Activated CD4-positive, alpha-beta T cell treated with anti-CD3 and anti-CD28 coated beads, Interleukin-2, amount 50 U/mL, for 4 hours (primary cell): Measurements from ENCODE around the gene ACRBP.
"Not testable (repeated sequence)": the region's sequence is repeated elsewhere in the genome, so short reads cannot be mapped to it uniquely, and the experiment has no call there.

Experiments
- DNase-seq, 2 experiments: peaks; one replicate each; pipeline ENCODE4 v3.0.0-alpha.2; 2020

The ACRBP gene

DNA sequence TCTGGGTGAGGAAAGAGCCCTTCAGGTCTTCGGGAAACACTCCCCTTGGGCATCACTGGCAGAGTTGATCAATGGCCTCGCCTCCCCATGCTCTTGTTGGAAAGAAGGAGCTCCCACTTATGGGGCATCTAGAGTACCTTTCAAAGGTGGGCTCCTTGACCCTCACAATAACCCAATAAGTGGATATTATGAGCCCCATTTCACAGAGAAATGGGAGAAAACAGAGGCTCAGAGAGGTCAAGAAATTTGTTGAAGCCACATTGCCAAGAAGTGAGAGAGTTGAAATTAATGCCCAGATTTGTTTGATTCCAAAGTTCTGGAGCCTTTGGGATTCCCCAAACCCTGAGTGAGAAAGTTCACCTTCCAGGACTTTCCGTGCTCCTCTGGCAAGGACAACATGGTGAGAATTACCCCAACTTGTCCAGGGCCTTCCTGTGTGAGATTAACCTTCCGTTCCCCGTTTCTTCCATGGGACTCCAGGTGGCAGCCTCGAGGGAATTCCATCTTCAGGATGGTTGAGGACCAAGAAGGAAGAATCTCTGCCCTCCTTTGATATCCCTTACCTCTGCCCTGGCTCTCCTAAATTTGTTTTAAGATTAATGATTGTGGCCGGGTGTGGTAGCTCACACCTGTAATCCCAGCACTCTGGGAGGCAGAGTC lies 32.6 kb downstream of the ACRBP start:
- no peak for DNase-seq

DNA sequence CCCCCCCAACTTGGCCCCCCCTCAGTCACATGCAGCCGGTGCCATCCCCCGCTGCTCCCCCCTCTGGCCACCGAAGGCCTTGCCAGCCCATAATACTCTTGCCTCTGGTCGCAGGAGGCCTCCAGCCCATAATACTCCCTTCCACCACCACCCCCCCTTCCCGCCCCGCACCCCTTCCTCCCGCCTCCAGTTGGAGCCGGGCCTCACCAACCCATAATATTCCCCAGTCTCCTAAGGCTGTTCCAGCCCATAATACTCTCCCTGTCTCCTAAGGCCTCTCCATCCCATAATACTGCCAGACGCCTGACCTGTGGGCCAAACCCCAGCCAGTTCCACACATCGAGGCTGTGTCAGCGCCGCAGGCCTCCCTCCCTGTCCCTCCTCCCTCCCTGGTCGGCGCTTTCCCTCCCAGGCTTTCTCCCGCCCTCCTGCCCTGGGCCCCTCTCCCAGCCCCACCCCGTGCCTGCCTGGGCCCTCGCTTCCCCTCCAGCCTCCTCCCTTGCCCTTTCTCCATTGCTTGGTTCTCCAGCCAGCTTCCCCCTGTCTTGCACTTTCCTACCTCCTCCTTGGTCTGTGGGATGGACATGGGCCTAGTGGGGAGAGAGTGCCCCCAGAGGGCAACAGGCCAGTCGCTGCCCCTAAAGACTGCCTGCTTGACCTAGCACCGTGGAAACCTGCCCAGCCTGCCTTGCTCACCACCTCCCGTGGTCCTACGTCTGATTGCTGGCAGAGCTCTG lies 33.3 kb downstream of the ACRBP start:
- no peak for DNase-seq

DNA sequence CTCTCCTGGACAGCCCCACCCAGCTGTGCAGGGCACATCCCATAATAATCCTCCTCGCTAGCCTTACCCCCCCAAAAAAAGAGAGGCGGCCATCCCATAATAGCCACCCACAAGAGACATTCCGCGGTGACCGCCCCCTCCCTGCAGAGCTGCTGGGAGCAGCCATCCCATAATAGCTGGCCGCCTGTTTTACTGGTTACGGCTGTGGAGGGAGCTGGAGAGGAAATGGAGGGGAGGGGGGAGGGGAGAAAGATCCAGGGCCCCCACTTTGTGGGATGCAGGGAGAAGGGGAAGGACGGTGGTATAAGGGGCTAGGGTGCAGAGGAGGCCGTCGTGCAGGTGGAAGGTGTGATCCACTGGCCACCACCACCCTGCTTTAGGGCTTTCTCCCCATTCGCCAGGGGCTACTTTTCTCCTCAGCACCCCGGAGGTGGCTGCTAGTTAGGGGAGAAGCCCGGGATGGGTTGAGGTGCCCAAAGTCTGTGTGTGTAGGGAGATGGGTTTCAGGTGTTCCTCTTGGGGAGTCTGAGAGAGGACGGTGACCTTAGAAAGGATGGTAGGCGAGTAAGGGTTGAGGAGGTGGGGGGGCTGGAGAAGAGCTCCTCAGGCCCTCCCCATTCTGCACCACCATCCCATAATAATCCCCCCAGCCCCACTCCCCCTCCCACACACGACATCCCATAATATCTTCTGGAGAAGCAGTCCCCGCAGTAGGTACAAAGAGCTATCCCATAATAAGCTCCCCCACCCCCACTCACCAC lies 34.0 kb downstream of the ACRBP start:
- DNase-seq = no peak

DNA sequence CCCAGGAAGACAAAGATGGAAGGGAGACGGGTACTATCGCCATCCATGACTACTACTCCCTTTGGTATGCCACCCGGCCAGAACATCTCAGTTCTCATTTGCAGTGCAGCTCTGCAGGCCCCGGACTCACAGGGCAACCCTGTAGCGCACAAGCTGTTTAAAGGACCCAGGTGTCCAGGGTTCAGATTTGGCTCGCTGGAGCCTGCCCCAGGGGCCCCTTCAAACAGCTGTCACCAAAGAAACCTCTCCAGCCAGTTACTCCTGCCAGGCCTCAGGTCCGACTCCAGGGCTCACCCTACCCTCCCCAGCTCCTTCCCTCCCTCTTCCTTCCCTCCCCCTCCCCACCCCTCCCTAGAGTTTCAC lies 34.6 kb downstream of the ACRBP start:
- DNase-seq = no peak

DNA sequence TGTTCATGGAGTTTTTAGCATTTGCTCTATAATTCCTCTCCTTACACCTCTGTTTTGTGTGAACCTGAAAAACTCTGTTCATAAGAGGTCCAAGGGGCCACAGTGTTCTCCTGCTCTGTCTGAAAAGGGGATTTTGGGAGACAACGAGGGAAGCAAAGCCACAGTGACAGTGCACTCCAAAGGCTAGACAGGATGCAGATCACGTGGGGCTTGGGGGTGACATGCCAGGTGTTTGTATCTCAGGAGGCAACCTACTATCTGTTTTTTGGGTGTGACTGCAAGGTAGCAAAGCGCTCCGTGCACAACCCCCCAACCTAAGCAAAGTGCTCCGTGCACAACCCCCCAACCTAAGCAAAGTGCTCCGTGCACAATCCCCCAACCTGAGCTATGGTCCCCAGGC lies 35.0 kb downstream of the ACRBP start:
- no peak for DNase-seq

DNA sequence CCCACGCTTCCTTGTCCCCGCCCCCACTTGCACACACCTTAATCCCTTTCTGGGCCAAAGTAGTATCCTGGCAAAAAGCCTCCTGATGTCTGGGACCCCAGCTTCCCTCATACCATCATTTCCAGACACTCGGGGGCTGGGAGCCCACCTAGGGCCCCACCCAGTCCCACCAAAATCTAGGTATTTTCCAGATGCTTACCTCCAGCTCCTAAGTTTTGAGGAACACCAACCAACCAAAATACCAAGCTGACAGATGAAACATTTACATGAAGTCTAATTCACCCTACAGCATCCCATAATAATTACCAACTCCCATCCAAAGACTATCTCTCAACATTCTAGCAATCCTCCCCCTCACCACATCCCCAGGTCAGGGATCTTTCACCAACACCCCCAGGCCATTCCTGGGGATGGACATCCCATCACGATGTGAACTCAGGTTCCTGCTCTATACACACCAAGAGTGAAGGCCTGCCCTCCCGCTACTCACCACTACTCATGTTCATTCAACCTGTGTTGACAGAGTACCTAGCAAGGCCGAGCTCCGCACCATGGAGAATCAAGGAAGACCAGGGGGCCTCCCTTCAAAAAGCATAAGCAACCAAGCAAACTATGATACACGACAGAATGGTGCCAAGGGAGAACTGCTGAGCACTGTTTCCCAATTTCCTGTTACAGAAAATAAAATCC lies 38.5 kb downstream of the ACRBP start:
- DNase-seq = no peak

DNA sequence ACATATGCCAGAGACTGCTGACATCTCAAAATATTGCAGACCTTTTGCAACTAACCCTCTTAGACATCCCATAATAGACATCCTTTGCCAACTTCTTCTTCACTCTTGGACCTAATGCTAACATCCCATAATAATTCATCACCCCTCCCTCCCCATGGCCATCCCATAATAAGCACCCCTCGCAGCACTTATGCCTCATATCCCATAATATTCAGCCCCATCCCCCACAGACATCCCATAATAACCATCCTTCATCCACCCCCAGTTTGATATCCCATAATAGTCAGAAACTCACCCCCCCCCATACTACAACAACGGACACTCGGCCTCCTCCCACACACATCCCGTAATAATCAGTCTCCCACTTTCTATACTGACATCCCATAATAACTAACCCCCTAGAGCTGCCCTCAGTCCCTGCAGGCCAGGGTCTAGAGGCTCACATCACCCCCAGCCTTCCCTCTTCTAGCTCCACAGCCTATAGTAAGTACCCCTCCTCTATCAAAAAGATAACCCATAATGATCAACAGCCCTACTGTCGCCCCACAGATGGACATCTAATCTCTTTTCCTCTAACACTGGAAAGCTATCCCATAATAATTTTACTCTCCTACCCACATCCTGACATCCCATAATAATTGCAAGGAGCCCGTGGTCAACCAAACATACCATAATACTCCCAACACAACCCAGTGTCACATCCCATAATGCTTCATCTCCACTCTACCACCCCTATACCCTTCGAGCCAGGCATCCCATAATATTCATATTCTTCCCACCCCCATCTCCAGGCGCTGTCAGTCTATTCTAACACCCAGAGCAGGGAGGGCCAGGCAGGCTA lies 39.3 kb downstream of the ACRBP start:
- DNase-seq = peak in 1 of 2 experiments; percentile 56

DNA sequence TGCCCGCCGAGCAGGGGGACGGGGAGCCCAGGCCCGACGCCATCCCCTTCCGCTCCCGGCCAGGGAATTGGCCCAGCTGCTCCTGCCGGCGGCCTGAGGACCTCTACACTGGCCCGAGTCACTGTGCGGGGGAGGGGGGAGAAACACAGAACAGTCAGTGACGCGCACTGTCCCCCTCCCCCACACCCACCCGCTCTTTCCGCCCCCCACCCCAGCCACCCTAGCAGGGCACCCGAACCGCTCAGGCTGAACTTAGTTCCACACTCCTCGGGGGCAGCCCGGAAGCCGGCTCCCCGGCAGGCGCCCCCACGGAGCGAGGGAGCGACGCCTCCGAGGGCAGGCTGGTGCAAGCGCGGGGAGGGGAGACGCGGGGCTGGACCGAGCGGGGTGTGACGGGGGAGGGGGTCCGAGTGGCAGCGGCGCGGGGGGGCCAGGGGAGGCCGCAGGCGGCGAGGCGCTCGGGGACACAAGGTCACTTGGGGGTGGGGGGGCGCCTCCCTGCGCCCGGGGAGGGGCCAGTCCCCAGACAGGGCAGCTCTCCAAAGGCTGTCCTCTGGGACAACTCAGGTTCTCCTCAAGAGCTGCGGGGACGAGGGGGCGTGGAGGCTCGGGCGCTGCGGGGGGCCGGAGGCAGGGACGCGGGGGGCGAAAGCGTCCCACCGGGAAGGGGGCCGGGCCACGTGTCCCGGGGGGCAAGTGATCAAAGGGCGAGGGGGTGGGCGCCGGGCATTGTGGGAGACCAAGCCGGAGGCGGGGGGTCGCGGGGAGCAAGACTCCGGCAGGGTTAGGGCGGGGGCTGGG lies 40.7 kb downstream of the ACRBP start:
- DNase-seq = peak; percentile 72 to 73

DNA sequence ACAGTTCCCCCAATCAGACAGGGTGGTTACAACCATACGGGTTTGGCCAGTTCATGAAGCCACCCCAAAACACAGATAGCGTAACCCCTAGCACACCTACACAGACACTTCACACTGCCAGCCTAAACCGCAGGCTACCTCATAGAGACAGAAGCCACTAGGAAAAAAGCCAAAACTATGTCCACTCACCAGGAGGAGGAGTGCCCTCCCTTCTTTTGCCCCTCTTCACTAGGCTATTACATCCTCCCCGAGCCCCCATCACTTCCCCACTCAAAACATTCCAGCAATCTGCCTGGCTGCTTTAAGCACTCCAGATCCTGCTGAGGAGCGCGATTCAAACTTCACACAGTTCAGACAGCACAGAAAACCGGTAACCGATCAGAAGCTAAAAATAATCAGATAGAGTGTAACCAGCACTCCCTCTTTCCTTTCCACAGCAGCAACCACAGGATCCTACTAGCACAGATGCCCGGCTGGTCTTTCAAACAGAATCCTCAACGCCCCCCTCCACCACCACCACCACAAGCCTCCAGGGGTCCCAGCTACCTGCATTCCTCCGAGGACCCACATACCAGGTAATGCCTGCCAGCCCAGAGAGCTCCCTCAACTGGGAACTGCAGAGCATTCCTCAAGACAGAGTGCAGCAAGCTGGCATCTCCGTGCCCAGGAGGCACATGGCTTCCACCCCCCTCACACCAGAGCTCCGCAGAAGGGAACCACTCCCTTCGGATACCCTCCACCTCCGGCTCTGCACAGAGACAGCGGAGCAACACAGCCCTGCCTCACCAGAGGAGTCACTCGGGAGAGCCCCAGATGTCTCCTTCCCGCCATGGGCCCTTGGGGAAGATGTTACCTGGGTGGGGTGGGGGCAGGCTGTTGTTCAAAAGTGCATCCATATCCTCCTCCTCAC lies 41.6 kb downstream of the ACRBP start:
- DNase-seq = peak; percentile 49 to 54

DNA sequence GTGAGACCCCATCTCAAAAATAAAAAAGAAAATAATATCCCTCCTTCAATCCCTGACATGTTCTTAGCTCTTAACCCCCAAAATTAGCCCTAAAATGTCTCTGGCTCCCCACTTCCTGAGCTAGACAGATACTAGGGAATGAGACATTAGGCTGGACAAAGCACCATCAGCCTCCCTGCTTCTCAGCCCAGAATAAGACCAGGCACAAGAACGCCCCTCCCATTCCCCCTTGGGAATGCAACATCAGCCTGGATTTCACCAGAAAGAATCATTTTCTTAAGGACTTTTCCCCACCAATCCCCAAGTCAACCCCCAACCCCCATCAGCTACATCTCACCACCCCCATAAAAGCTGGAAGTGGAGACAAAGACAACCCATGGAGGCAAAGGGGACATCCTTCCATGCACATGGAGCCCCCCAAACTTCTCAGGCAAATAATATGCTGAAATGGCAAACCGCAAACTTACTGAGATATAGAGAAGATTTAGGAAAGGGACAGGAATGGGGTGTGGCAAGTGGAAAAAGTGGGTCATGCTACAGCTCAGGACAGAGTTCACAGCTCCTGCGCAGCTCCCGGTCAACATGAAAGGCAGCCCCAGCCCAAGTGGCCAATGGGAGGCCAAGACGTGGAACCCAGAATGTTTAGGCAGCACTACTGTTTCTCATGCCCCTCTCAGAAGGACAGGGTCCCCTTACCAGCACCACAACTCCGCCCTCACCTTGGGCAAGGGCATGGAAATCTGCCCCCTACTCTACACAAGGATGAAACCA lies 42.8 kb downstream of the ACRBP start:
- no peak for DNase-seq

DNA sequence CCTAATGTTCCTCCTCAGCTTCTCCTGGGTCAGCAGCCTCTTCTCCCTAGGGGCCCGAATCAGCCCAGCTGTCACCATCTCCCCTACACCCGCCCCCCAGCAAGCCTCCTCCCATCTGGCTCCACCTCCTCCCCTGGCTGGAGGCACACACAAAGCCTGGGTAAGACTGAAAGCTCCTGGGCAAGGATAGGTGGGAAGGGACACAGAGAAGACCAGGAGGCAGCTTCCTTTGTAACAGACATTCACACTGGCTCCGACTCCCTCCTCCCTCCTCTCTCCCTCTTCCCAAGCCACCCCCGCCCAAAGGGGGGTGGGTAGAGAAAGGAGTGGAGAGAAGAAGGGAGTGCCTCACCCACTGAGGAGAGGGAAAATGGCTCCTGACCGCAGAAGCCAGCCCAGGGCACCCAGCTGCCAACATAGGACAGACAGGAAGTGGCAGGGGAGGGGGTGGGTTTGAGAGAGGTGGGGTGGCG lies 44.1 kb downstream of the ACRBP start:
- DNase-seq = no peak

DNA sequence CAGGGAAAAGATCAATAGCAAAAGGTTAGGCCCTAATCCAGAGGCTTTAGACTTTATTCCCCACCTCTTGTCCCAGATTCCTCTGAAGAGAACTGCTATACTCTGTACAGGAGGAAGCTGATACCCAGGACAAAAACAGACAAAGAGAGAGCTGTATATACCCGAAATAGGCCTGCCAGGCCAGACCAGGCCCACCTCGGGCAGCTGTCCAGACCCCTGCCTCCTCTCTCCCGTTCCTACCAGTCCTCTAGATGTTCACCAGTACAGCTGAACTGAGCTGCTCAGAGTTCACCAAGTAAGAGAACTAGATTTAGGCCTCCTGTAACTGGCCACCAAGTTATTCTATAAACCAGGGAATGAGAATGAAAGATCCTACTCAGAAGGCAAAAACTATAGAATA lies 44.7 kb downstream of the ACRBP start:
- no peak for DNase-seq

DNA sequence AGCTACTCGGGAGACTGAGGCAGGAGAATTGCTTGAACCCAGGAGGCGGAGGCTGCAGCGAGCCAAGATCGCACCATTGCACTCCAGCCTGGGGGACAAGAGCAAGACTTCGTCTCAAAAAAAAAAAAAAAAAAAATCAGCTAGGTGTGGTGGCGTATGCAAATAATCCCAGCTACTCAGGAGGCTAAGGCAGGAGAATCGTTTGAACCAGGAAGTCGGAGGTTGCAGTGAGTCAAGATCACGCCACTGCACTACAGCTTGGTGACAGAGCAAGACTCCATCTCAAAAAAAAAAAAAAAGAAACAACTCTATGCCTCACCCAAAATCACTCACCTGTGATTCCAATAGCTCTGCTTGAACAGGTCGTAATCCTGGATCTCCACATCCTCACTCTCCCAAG lies 51.6 kb downstream of the ACRBP start:
- DNase-seq = not testable (repeated sequence)

DNA sequence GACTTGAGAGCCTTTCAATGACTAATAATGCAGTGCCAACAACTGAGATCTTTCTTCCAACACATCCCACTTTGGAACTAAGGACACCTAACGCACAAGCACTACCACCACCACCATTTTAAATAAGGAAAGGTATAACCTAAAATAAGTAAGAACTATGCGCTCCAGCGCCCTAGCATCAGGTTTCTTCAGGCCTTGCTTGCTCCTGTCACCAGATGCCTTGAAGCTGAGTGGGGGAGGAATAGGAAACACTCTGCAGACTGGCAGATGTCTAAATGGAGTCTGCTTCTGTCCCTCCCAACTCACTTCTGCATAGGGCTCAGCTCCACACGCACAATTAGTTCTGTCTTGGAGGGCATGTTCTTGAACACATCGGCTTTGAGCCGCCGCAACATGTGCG lies 55.1 kb downstream of the ACRBP start:
- no peak for DNase-seq
